ENCODE data around the gene EGR1. TPM values are rescaled to one million over a fixed set of nuclear protein-coding genes. Genes with fewer than 3 reads are reported as not detected.

Gene EGR1
- total RNA-seq, 2 experiments from 2014 or later, result 8.9 to 10.1 TPM

GRCh38 chr5:138455232-138455930 lies 9.9 kb upstream of the EGR1 start:
- Mint-ChIP-seq H3K36me3 (ENCODE audit: low read depth) (peaks cover 3% of the 10 kb centered on the region), H3K27me3 (ENCODE audit: low read depth) (peaks cover 2% of the 10 kb centered on the region), H3K4me3 (no peak overlapping the region), H3K9me3 (ENCODE audit: insufficient read depth) (no peaks in the 10 kb centered on the region), H3K27ac (no peak overlapping the region), H3K4me1 (ENCODE audit: low read depth) (peaks cover 27% of the 10 kb centered on the region)
- DNase-seq (no peak), ATAC-seq (no peak)
- ChIA-PET CTCF (interaction anchor here (2.7 to 2.8 kb wide), 2 partner anchors 9 to 48 kb away, joined by 10 to 13 read pairs; partner anchors contain the start of gene EGR1), POLR2A (interaction anchor here (1.5 to 2.3 kb wide), 2 partner anchors 10 to 88 kb away, joined by 5 to 13 read pairs; partner anchors contain the start of genes EGR1 and ETF1)

- DNase-seq (no peak), ATAC-seq (no peak)
- Mint-ChIP-seq H3K27ac (peak overlapping the region; percentile 69), H3K36me3 (ENCODE audit: low read depth) (peaks cover 3% of the 10 kb centered on the region), H3K9me3 (ENCODE audit: insufficient read depth) (no peaks in the 10 kb centered on the region), H3K27me3 (ENCODE audit: low read depth) (no peaks in the 10 kb centered on the region), H3K4me3 (no peak overlapping the region), H3K4me1 (ENCODE audit: low read depth) (peaks cover 32% of the 10 kb centered on the region)
- POLR2A ChIA-PET, result interaction anchor here (0.6 to 0.8 kb wide), 2 partner anchors 7 to 838 kb away, joined by 3 read pairs; partner anchors contain the start of gene EGR1
- CTCF ChIA-PET, result interaction anchor here (1.5 to 2.7 kb wide), 3 partner anchors 7 to 104 kb away, joined by 6 to 10 read pairs (median 7); partner anchors contain the start of gene EGR1
These were observed 7.6 kb upstream of the EGR1 start for GRCh38 chr5:138457531-138458275.

- DNase-seq (no peak), ATAC-seq (no peak)
- Mint-ChIP-seq H3K4me1 (ENCODE audit: low read depth) (peaks cover 34% of the 10 kb centered on the region), H3K27me3 (ENCODE audit: low read depth) (no peaks in the 10 kb centered on the region), H3K36me3 (ENCODE audit: low read depth) (peaks cover 3% of the 10 kb centered on the region), H3K27ac (peak overlapping the region; percentile 98), H3K4me3 (no peak overlapping the region), H3K9me3 (ENCODE audit: insufficient read depth) (no peaks in the 10 kb centered on the region)
- POLR2A ChIA-PET, result interaction anchor here (1.0 to 1.4 kb wide), 2 partner anchors 8 to 117 kb away, joined by 3 read pairs; partner anchors contain the start of gene HSPA9
- CTCF ChIA-PET, result interaction anchor here (1.5 to 2.2 kb wide), 3 partner anchors 9 to 105 kb away, joined by 6 to 16 read pairs (median 7); no protein-coding TSS in a partner anchor
These were observed 6.9 kb upstream of the EGR1 start for GRCh38 chr5:138458384-138458783.

DNA sequence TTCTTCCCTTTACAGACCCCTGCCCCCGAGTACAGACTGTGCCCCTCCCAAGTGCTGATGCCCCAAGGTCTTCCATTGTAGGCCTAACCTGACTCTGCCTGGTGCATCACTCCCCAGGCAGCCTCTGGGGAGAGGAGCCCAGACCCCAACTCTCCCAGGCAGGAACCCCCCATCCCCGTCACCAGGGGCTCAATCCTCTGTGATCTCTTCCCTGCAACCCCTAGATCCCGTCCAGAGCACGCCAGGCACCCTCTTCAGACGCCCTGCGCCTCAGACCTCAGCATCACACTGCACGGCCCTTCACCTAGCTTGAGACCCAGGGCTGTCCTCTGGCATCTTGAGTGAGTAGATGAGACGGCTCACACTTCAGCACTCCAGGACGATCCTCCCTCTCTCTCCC lies 6.4 kb upstream of the EGR1 start:
- ATAC-seq, result no peak

GRCh38 chr5:138459311-138459933 lies 5.9 kb upstream of the EGR1 start:
- peak; percentile 69 for ATAC-seq
- no peaks in the 10 kb centered on the region for H3K27me3 Mint-ChIP-seq (ENCODE audit: low read depth)

More for the DNA sequence above, 6.4 kb upstream of the EGR1 start:
- DNase-seq, result no peak
- H3K4me3 Mint-ChIP-seq, result peak overlapping the region; percentile 25
- H3K36me3 Mint-ChIP-seq (ENCODE audit: low read depth), result peaks cover 3% of the 10 kb centered on the region
- no peaks in the 10 kb centered on the region for H3K27me3 Mint-ChIP-seq (ENCODE audit: low read depth)
- ChIA-PET CTCF (interaction anchor here (2.2 kb wide), 1 partner anchor 9 kb away, joined by 16 read pairs; no protein-coding TSS in a partner anchor), POLR2A (interaction anchor here (1.0 to 1.4 kb wide), 4 partner anchors 9 to 117 kb away, joined by 3 read pairs; partner anchors contain the start of gene HSPA9)
- H3K27ac Mint-ChIP-seq, result peak overlapping the region; percentile 98
- peaks cover 37% of the 10 kb centered on the region for H3K4me1 Mint-ChIP-seq (ENCODE audit: low read depth)
- no peaks in the 10 kb centered on the region for H3K9me3 Mint-ChIP-seq (ENCODE audit: insufficient read depth)

DNA sequence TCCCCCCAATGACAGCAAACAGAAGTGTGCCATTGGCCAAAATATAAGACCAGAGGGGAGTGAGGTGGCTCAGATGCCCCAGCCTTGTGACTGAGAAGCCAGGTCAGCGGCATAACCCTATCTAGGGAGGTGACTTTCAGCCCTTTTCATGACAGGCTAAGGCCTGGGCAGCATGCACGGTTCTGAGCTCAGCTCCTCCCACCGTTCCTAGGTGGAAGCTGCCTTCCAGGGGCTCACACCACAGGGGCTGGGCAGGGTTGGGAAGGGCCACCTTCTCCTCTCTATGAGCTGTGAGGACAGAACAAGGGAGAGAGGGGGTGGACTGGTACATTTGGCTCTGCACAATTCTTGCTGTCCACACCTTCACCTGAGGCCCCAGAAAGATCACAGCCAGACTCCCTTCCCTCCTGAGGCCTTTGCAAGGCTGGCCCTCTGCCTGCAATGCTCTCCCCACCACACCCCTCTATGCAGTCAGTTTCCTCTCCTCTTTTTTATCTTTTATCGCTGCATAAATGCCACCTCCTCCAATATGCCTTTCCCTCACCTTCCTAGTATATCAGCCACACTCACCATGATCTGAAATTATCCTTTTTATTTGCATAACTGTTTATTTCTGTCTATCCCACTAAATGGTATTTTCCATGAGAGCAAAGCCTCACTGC lies 5.1 kb upstream of the EGR1 start:
- POLR2A ChIA-PET, result interaction anchor here (0.8 to 1.4 kb wide), 4 partner anchors 10 to 107 kb away, joined by 3 to 4 read pairs (median 3); partner anchors contain the start of gene ETF1
- no peaks in the 10 kb centered on the region for H3K9me3 Mint-ChIP-seq (ENCODE audit: insufficient read depth)
- no peak for DNase-seq
- no peaks in the 10 kb centered on the region for H3K27me3 Mint-ChIP-seq (ENCODE audit: low read depth)
- CTCF ChIA-PET, result interaction anchor here (2.2 kb wide), 1 partner anchor 11 kb away, joined by 16 read pairs; no protein-coding TSS in a partner anchor
- H3K27ac Mint-ChIP-seq, result peak overlapping the region; percentile 98
- no peak for ATAC-seq
- peaks cover 3% of the 10 kb centered on the region for H3K36me3 Mint-ChIP-seq (ENCODE audit: low read depth)
- peaks cover 37% of the 10 kb centered on the region for H3K4me1 Mint-ChIP-seq (ENCODE audit: low read depth)
- H3K4me3 Mint-ChIP-seq, result no peak overlapping the region

More at GRCh38 chr5:138459311-138459933, 5.9 kb upstream of the EGR1 start:
- CTCF ChIA-PET, result interaction anchor here (2.2 kb wide), 1 partner anchor 10 kb away, joined by 16 read pairs; no protein-coding TSS in a partner anchor
- Mint-ChIP-seq H3K4me3 (peak overlapping the region; percentile 25), H3K4me1 (ENCODE audit: low read depth) (peaks cover 37% of the 10 kb centered on the region), H3K36me3 (ENCODE audit: low read depth) (peaks cover 3% of the 10 kb centered on the region), H3K27ac (peak overlapping the region; percentile 98), H3K9me3 (ENCODE audit: insufficient read depth) (no peaks in the 10 kb centered on the region)
- peak; percentile 92 for DNase-seq
- POLR2A ChIA-PET, result interaction anchor here (0.8 to 1.4 kb wide), 5 partner anchors 9 to 116 kb away, joined by 3 to 4 read pairs (median 3); partner anchors contain the start of genes ETF1 and HSPA9

DNA sequence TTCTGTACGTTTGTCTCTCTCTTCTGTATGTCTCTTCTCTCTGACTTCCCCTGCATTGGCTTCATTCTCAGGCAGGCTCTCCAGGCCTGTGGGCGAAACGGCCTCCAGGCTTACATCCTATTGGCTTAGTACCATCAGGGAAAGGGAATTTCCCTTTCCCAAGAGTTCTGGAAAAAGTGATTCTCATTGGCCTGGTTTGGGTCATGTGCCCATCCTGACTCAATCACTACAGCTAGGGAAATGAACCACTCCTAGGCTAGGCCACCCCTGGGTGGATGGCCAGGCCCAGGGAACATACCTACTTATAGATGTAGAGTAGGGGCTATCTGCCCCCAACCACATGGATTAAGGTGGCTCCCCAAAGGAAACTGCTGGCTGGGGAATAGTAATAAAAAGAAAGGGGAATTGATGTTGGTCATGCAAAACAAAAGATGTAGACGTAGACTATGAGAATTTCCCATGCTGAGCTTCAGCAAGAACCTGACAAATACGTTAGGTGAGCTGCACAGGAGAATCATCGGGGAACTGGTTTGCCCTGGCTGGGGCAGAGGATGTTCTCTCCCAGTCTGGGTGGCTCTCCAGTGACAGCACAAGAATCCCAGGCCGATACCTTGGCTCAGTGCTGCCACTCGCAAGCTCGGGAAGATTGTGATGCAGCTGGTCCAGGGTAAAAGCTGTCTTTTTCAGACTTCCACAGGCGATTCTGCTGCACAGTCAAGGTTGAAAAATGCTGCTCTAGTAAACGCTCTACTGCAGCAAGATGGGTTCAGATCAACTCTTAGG lies 3.7 kb upstream of the EGR1 start:
- Mint-ChIP-seq H3K4me3 (no peak overlapping the region), H3K36me3 (ENCODE audit: low read depth) (peaks cover 3% of the 10 kb centered on the region), H3K4me1 (ENCODE audit: low read depth) (peaks cover 40% of the 10 kb centered on the region), H3K9me3 (ENCODE audit: insufficient read depth) (no peaks in the 10 kb centered on the region), H3K27ac (peak overlapping the region; percentile 41), H3K27me3 (ENCODE audit: low read depth) (peaks cover 3% of the 10 kb centered on the region)
- ATAC-seq (no peak), DNase-seq (no peak)
- ChIA-PET CTCF (interaction anchor here (1.0 to 2.1 kb wide), 5 partner anchors 12 to 109 kb away, joined by 3 to 7 read pairs (median 6); partner anchors contain the start of genes ETF1 and KDM3B), POLR2A (interaction anchor here (0.8 kb wide), 1 partner anchor 81 kb away, joined by 3 read pairs; the partner anchor contains the start of gene ETF1)

DNA sequence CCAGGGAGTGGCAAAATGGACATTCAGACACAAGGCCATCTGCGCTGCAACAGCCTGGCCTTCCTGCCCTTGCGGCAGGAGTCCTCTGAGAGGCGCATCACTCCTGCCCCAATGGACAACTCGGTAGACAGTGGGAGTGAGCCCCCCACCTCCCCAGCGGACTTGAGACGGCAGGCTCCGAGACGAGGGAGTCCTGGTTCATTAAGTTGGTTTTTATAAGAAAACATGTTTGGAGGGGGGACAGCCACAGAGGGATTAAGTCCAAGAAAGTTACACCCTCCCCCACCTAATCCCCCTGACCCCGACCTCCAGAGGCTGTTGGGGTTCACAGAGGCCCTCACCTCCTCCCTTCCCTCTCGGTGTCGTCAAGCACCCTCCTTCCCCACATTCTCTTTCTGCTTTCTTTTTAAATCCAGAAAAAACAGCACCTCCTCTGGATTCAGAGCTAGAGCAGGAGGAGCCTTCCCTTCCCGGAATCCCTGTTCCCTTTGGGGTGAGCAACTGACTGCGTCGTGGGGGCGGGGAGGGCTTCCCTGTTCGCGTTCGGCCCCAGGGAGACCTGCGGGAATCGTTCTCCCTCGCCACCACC lies 1.8 kb upstream of the EGR1 start:
- Mint-ChIP-seq H3K4me1 (ENCODE audit: low read depth) (peaks cover 46% of the 10 kb centered on the region), H3K27ac (peak overlapping the region; percentile 96), H3K27me3 (ENCODE audit: low read depth) (peaks cover 20% of the 10 kb centered on the region), H3K36me3 (ENCODE audit: low read depth) (peaks cover 9% of the 10 kb centered on the region), H3K9me3 (ENCODE audit: insufficient read depth) (no peaks in the 10 kb centered on the region), H3K4me3 (peak overlapping the region; percentile 87)
- ChIA-PET POLR2A (interaction anchor here (0.6 to 3.3 kb wide), 10 partner anchors 8 to 709 kb away, joined by 3 to 32 read pairs (median 10); partner anchors contain the start of genes ETF1, HNRNPA0 and HSPA9), CTCF (interaction anchor here (1.5 to 4.2 kb wide), 11 partner anchors 7 to 285 kb away, joined by 3 to 34 read pairs (median 10); partner anchors contain the start of genes BRD8, ETF1, HSPA9 and KDM3B)
- ATAC-seq (no peak), DNase-seq (no peak)

DNA sequence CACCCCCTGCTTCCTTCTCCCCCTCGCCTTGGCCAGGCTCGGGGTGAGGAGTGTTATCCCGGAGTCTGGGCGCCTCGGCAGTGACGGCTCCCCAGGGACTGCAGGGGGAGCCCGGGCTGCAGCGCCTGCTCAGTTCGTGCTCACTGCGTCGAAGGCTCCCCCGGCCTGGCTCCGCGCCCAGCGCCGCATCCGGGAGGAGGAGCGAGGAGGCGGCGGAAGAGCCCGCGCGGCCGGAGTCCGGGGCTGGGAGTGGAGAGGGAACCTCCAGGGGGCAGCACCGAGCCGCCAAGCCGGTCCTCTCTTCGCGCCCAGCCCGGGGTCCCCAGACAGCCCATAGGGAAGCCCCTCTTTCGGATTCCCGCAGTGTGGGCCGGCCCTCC lies 1.3 kb upstream of the EGR1 start:
- CTCF ChIA-PET, result interaction anchor here (0.8 to 4.2 kb wide), 12 partner anchors 8 to 285 kb away, joined by 3 to 34 read pairs (median 9); partner anchors contain the start of genes BRD8, ETF1, HSPA9 and KDM3B
- peaks cover 9% of the 10 kb centered on the region for H3K36me3 Mint-ChIP-seq (ENCODE audit: low read depth)
- no peaks in the 10 kb centered on the region for H3K9me3 Mint-ChIP-seq (ENCODE audit: insufficient read depth)

More for the DNA sequence above, 1.3 kb upstream of the EGR1 start:
- ATAC-seq (peak; percentile 52), DNase-seq (peak; percentile 93)
- H3K4me3 Mint-ChIP-seq, result peak overlapping the region; percentile 87
- peaks cover 20% of the 10 kb centered on the region for H3K27me3 Mint-ChIP-seq (ENCODE audit: low read depth)
- POLR2A ChIA-PET, result interaction anchor here (0.6 to 3.3 kb wide), 11 partner anchors 9 to 710 kb away, joined by 3 to 32 read pairs (median 8); partner anchors contain the start of genes ETF1, HNRNPA0, HSPA9 and REEP2
- peak overlapping the region; percentile 96 for H3K27ac Mint-ChIP-seq
- peaks cover 42% of the 10 kb centered on the region for H3K4me1 Mint-ChIP-seq (ENCODE audit: low read depth)
